CD4-positive, alpha-beta T cell treated with Interleukin-21 for 1 hour (primary cell): ENCODE results near the gene MYO1A.
"Not testable (repeated sequence)": the region's sequence is repeated elsewhere in the genome, so short reads cannot be mapped to it uniquely, and the experiment has no call there.

ENCODE experiments used
- DNase-seq: peaks from one replicate; pipeline ENCODE4 v3.0.0-alpha.2; 2020

MYO1A gene

DNA sequence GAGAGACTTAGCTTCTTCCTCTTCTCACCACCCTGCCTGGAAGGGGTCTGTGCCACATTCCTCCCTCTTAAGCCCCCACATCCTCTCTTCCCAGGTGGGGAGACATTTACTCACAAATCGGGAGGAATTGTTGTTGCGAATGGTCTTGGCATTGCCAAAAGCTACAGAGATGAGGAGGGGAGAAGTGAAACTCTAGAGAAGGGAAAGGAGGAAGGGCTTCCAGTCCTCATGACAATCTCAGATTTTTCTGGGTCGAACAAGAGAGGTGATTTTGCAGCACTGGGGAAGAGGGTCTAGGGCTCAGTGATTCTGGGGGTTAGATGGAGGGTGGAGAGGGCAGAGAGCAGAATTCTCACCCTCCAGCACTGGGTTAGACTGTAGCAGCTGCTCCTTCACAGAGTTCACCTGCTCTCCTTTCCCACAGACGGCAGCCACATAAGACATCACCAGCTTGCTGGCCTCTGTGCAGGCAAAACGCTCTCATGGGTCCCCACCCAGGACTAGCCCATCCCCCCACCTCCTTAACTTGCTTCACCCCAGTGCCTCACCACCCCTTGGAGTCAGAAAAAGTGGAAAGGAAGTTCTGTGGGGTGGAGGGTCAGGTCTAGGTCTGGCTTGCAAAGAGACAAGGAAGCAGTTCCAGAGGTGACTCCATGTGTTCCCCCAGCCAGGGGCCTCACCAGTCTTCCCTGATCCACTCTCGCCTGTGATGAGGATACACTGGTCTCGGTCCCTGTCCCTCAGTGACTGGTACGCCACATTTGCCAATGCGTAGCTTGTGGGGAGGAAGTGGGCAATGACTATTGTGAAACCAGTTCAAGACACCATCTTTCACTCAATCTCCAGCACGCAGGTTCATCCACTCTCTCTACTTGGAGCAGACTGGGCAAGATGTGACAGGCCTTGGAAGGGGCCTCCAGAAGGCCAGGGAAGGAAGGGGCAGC is 2.7 kb downstream of the MYO1A start:
- DNase-seq = peak; percentile 43

DNA sequence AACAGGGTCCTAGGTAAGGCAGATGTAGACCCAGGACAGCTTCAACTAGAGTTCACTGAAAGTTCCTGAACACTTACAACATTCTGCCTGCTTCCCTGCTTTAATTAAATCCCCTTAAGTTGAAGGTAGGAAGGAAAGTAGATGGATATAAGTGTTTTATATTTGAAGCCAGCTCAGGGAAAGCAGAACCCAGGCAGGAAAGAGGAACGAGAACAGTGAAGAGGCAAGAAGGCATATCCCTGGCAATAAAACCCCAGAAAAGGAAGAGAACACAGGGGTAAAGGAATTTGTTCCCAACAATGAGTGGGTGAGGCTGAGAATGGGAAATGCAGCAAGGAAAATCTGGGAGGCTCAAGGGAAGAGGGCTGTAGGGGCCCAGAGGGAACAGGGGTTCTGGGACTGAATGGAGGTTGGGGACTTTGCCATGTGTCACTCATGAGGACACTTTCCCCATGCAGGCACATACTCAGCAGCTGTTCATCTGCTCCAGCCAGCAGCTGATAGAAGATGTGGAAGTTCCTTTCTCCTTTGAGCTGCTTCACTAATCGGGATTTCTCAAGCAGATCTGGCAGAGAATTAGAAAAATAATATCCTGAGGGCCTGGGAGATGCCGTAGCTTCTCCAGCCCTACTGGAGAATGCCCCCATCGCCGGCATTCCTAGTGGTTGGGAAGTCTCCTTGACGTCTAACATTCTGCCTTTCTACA is 3.7 kb downstream of the MYO1A start:
- no peak for DNase-seq

DNA sequence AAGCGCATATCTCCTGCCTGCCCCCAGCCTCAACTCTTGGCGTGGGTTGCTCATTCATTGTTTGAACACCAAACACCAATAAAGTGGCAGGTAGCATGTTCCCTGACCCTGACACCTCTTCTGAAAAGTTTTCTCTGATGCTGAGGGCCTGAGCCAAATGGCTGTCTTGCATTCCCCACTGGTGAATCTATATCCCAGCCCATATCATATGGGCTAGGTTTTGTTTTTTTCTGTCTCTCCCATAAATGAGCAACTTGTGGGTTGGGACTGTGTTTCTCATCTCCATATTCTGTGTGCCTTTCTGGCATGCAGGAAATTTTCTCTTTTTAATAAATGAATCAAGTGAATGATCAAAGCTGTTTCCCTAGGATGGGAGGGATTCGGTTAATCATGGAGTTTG is 5.0 kb downstream of the MYO1A start:
- no peak for DNase-seq

DNA sequence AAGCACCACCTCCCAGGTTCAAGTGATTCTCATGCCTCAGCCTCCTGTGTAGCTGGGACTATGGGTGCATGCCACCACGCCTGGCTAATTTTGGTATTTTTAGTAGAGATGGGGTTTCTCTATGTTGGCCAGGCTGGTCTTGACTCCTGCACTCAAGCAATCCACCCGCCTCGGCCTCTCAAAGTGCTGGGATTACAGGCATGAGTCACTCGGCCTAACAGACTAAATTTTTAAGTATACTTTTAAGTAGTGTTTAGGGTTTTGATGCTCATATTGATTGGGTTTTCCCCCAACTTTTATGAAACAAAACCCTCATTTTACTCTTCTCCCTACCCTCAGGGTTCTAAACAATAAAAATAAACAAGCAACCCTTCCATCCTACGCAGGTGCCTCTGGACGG is 5.5 kb downstream of the MYO1A start:
- no peak for DNase-seq

DNA sequence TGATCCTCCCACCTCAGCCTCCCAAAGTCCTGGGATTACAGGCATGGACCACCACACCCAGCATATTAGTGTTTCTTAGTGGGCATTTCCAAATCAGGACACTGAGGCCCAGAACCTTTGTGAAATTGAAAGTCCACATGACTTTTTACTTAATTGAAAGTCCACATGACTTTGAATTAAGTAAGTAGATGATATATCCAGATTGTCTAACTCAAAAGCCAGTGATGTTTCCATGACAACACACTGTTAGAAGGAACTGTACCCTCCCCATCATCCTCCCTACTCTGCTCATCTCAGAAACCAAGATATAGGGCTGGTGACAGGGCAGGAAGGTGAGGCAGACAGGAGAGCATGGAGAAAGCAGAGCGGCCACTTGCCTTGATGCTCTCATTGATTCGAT is 7.2 kb downstream of the MYO1A start:
- no peak for DNase-seq

DNA sequence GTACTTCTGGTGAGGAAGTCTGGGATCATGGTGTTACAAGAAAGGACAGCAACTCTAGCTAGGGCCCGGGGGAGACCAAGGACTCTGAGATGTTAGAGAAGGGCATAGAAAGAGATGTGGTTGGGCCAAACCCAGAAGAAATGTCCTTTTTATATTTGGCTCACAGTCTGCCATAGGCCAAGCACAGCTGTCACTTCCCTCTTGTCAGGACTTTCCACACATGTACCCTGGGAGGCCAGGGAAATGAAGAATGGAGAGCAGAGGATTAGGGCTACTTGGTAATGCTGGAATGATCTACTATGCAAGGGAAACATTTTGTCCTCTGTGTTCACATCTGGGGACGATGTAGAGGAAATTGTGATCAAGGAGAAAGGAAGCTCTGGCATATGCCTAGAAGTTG is 9.2 kb downstream of the MYO1A start:
- no peak for DNase-seq

DNA sequence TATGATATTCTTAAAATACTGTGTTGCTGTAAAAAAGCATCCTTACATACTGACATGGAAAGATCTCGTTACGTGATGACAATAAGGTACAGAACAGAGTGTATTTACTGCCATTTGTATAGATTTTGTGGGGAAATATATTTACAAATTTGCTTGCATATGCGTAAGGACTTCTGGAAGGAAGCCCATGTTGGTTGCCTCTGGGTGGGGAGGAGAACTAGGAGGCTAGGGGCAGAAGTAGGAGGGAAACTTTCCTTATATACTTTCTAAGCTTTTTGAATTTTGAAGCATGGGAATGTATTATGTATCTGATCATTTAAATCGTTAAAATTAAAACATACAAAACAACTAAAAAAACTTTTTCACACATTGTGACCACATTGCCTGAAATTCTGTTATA is 9.7 kb downstream of the MYO1A start:
- DNase-seq = no peak

DNA sequence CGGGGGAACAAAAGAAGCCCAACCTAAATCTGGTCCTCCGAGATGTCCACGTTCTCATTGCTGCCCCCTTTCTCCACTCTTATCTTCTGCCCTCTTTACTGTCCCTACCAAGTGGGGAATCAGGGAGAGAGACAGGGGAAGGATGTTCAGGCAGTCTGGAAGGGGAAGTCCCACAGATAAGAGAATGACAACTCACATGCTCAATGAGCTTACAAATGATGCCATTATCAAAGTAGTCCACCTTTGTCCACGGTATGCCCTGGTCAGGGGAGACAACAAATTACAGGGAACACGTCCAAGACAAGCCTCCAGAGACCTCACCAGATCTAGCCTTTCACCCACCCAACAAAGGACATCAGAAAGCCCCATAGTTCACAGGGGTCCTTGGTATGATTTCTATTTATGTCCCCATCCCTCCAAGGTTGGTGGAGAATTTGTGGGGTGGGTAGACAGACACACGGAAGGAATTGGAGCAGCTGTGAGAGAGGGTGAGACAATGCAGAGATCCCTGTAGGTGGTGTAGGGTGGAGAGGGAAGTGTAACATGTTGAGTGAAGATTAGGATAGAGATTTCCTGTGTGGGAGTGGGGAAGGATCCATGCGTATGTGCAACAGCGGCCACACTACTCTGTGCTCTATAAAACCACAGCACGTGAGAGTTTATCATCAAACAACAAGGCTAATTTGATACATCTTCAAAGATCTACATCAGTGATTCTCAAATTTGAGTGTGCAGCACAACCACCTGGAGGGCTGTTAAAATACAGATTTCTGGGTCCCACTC is 10.7 kb downstream of the MYO1A start:
- DNase-seq = no peak

DNA sequence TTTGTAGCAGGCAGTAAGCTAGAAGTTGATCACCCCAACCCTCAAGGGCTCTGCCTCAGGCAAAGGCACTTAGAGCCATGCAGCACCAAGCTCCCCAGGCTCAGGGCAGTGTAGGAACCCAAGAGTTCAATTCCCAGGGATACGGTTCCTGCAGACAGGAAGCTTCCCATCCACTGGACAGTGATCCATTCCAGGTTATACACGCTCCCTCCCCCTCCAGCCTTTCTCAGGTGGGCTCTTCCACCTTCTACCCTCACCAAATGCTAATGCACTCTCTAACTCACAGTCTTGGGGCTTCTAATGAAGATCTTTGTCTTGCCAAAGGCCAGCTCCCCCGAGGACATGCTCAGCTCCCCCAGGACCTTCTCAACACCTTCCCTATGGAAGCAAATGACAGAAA is 12.7 kb downstream of the MYO1A start:
- DNase-seq = no peak

DNA sequence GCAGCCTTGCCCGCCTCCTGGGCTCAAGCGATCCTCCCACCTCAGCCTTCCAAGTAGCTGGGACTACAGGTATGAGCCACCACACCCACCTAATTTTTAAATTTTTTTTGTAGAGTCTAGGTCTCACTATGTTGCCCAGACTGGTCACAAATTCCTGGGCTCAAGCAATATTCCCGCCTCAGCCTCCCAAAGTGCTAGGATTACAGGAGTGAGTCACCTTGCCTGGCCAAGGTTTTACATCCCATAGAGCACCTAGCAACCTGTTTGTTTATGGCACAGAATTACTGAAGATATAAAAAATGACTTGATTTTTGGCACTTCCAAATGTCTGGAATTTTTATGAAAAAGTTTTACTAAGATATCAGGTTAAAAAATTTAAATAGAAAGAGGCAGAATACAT is 16.5 kb downstream of the MYO1A start:
- DNase-seq = no peak

DNA sequence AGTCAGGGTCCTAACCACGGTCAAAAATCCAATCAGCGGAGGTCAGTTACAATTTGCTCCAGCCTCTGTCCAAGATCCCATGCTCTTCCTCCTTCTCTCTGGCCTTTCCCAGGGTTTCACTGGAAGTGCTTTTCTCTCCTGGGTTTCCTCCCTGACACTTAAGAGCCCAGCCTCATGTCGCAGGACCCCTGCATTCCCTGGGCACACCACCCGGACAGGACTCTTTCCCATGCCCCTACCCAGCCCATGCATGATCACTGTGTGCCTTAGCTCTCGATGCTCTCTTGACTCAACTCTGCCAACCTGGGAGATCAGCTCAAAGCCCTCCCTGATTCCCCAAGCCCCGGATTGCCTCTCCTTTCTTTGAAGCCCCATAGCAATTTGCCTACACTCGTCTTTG is 18.1 kb downstream of the MYO1A start:
- DNase-seq = no peak

DNA sequence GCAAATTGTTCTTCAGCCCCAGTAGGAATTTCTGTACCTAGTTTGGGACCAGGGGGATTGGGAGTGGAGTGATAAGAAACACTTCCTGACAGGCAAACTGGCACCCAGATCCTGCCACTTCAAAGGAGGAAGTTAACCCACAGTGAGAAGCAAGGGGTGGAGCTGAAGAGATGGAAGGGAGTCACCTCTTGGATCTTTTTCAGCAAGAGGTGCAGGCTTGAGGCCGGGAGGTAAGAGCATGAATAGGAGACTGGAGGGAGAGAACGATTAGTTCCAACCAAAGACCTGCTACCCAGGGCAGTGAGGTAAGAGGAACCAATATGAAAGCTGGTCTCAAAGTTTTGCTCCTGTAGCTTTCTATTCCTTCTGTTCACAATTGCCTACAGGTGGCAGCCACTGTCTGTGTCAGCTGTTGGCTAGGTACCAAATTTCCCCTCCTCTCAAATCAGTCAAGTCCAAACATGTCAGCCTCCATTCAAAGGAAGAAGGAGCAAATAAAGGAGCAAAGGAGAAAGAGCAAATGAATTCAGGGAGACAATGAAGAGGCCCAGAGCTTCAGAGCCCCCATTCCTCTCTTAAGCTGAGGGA is 18.7 kb downstream of the MYO1A start:
- peak; percentile 23 for DNase-seq

DNA sequence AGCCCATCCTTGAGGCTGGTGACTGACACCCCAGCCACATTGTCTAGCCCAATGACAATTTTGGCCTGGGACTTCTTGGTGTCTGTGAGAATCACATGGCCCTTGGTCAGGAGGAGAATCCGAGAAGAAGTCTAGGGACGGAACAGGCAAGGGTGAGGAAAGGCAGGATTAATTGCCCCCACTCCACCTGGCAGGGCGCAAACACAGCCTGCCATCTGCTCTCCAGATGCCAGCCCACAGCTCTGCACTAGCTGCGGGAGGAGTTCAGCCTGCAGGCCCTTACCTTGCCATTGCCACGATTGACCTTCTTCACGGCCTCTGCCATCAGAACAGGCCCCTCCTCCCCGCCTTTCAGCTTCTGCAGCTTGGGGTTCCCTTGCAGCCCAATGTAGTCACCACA is 20.5 kb downstream of the MYO1A start:
- DNase-seq = no peak

DNA sequence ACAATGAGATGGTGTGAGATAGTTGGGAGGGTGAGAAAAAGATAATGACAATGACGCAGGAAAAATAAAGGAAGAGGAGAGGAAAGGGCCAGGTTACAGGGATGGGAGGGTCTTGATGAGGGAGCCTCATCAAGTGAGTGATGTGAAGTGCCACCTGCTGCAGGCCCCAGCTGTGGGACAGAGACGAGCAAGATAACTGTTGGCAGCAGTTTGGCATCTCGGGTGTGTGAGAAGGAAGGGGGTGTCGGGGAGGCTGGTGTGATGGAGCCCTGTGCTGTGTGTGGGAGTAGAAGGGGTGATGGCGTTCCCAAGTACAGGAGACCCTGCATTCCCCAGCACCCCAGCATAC is 22.1 kb downstream of the MYO1A start:
- DNase-seq = no peak

DNA sequence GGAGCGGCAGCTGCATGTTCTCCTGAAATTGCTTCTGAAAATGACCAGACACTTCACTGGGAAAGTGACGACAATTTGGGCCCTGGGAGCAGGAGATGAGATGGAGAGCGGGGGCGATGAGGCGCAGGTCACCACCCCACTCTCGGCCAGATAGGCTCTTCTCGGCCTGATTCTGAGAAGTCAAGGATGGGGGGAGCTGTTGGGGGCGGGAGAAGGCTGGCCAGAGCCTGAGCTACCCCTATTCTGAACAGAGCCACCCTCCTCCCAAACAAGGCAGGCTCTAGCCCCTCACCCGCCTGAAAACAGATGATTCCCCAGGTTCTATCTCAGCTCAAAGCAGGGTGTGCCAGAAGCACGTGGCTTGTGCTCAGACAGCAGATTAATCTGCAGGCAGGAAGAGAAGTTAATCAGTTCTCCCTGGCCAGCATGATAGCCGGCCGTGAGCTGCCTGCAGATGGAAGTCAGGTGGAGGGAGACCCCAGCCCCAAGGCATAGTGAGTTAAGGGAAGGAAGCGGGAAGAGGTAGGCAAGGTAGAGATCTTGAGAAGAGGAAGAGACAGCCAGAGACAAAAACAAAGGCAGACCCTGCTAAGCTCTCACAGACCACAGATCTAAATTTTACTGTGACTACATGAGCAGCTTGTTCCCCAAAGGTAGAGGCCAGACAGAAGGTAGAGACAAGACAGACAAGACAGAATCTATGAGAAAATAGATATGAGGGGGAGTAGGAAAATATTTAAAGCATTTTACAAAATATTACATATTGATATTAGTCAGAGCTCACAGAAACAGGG is 22.7 kb downstream of the MYO1A start:
- no peak for DNase-seq

DNA sequence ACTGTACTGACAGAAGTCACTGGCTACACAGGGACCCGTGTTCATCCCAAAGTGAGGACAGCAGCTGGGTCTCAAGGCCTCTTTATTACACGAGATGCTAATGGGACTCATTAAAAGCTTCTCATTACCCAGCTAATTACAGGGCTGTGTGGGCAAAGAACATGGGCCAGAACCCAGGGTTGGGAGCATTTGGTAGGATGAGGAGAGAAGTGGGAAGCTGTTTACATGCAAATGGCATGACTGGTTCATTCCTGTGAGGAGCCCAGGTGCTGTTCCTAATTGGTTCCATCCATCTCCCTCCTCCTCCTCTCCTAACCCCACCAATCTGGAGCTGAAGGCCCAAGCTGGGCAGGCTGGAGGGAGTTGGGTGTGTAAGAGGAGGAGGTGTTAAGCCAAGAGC is 24.7 kb downstream of the MYO1A start:
- no peak for DNase-seq

DNA sequence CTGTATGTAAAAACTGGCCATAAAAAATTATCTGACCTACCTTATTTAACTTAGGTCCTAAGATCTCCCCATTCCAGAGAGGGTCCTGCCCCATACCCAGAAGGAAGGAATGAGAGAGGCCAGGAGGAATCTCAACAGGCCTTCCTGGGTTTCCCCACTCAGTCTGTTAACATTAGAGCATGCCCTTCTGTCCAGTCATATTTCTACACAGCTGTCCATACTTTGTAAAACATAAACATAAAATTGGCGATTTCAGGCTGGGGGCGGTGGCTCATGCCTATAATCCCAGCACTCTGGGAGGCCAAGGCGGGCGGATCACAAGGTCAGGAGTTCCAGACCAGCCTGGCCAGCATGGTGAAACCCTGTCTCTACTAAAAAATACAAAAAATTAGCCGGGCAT is 27.6 kb downstream of the MYO1A start:
- not testable (repeated sequence) for DNase-seq

DNA sequence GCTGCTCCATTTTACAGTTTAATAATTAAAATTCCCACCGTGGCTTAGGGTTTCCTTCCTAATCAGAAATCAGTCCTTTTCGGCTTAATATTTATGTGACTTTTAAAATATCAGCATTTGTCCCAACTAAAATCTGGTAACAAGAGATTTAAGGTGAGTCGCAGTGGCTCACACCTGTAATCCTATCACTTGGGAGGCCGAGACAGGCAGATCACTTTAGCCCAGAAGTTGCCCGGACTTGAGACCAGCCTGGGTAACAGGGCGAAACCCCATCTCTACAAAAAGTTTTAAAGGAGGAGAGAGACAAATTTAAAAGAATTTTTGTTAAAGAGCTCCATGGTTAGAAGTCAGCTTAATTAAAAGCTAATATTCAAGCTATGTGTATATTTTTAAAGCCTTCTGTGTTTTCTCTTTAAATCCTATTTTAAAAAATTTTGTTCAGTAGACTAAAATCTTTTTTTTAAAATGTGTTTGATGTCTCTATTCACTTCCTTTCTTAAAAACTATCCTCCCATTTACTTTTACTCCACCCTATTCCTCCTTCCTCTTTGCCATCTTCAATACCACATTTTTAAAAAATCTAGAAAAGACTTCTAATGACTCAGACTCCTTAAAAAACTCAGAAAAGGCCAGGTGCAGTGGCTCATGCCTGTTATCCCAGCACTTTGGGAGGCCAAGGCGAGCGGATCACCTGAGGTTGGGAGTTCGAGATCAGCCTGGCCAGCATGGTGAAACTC is 29.8 kb downstream of the MYO1A start:
- no peak for DNase-seq

DNA sequence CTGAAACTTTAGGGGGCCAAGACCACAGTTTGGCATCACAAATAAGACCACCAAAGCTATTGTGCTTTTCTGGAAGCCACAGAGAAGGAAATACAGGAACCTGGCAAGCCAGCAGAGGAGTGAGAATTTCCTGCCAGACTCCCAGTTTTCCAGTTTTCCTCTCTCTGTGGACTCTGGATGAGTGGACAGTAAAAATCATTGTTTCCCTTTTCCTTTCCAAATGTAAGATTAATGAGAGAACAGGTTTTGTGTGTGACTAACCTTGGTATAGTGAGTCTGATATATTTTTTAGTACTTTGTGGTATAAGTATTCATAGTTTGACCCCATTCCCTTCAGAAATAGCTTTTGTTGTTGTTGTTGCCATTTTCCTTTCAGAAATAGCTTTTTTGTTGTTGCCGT is 31.0 kb downstream of the MYO1A start:
- DNase-seq = no peak

DNA sequence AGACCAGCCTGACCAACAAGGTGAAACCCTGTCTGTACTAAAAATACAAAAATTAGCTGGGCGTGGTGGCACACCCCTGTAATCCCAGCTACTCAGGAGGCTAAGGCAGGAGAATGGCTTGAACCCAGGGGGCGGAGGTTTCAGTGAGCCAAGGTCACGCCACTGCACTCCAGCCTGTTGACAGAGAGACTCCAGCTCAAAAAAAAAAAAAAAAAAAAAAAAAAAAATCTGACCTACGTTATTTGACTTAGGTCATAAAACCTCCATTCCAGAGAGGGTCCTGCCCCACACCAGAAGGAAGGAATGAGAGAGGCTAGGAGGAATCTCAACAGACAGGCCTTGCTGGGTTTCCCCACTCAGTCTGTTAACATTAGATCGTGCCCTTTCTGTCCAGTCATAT is 31.6 kb downstream of the MYO1A start:
- DNase-seq = not testable (repeated sequence)

DNA sequence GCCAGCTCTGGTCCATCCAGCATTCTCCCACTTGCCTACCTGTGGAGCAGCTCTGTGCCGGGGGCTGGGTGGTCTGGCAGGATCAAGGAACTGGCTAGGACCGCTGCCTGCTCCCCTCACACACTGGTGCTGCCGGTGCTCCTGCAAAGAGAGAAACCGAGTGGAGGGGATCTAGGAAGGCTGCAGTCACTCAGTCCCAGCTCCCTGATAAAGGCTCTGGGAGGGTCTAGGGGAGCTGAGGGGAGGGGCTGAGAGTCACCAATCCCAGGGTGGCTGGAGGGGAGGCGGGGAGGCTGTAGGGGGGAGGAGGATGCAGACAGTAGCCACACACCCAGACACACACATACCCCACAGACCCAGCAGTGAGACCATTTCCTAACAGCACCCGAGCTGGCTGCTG is 33.6 kb downstream of the MYO1A start, which contains the start of gene TAC3:
TSS of gene TAC3 (minus strand) at position 182 of the 400 bp plus-strand sequence. CDS start 732 bp downstream, outside the sequence.
- no peak for DNase-seq
